HuH-7.5 (cell line): ENCODE measurements around the gene PLEKHA5.
A peak's percentile ranks its signal among the peaks of the same experiment; 100 is the strongest.

Experiments used
- DNase-seq: peaks from one replicate; pipeline ENCODE4 v3.0.0; 2011; ENCODE audit warnings: low spot score

PLEKHA5 gene

DNA sequence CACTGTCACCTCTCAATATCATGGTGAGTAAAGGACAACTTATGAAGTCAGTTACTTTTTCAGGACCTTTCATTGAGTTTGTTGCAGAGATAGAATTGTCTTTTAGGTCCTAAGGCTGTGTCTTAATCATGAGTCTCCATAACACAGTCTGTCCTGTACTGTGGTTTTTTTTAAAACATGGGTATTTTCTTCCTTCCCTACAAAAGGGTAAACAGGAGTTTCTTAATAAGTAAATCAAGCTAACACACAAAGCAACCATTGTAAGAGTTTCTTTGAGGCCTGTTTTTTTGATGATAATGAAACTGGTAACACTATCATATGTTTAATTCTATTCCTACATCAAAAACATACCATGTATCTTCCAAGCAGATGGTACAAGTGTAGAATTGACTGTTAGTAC, 101.4 kb downstream of the PLEKHA5 start:
- DNase-seq: no peak

DNA sequence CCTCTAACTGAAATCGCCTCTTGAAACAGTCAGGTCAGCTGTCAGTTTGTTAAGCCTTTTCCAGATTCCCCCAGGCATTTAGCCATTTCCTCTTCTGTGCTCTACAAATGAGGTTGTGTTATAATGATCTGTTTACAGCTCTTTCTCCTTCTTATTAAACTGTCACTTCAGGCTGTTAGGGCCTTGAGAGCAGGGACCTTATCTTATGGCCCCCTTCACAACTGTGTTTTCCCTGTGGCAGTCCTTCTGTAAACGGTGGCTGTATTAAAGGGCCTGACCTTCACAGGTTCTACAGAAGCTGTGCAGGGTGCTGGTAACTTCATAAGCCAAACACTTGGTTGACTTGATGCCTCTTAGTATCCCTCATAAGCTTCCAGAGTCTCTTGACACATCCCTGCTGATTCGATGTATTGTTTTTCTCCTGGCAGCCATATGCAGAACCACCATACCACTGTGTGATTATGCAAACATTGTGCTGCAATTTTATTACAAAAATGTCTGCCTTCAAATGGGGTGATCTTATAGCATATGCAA, 104.7 kb downstream of the PLEKHA5 start:
- no peak for DNase-seq

DNA sequence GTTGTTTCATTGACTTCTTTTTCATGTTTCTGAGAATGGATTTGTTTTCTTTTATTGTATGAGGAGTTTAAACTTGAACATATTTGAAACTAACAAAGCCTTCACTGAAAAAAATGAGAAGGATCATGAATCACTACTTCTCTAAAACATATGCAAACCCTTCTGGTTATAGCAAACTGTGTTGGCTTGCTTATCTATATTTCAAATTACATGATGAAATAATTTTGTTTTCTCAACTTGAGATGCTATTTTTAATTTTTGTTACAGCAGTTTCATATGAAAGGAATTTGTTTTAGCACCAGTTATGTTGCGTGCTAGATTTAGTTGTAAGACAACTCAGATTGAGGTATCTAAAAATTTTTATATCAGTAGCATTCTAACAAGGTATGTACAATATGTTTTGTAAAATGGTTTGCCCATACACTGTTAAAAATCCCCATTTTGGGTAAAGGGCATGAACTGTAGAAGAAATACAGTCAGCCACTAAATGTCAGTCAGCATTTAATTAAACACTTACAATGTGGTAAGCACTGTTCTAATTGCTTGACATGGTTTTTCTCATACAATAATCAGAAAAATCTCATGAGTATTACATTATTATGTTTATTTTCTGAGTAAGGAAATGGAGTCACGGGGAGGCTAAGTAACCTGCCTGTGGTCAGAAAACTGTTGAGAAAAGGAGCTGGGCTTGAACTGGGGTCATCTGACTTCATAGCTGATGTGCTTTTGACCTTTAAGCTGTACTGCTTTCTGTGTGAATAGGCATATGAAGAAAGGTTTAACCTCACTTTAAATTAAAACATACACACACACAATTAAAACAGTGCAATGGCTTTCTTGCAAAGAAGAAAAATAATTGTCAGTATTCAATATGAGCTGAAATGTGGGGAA, 105.7 kb downstream of the PLEKHA5 start:
- DNase-seq: no peak

DNA sequence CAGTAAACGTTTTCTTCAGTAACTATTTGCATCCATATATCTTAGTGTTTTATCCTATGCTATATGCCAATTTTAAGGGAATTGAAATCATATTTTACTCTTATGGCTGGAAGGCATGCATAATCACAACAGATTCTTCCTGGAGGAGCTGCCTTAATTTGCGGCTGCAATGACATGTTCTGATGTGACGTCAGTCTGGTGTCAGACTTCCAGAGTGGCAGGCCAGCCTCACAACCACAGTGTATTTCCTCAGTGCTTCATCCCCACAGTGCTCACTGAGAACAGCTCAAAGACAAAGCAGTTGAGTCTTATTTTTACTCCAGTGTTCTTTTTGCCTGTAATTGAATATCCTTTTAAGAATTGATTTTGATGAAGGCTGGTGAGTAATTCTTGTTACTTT, 107.1 kb downstream of the PLEKHA5 start:
- DNase-seq: no peak

- DNase-seq: no peak
Observed at GRCh38 chr12:19238540-19238939, 109.0 kb downstream of the PLEKHA5 start.

GRCh38 chr12:19239102-19239501, 109.6 kb downstream of the PLEKHA5 start:
- no peak for DNase-seq

GRCh38 chr12:19239616-19240234, 110.2 kb downstream of the PLEKHA5 start:
- no peak for DNase-seq

GRCh38 chr12:19242581-19242980, 113.0 kb downstream of the PLEKHA5 start:
- DNase-seq: no peak

- DNase-seq: no peak
Observed at GRCh38 chr12:19243551-19243950, 114.0 kb downstream of the PLEKHA5 start.

GRCh38 chr12:19244312-19244711, 114.8 kb downstream of the PLEKHA5 start:
- no peak for DNase-seq

- DNase-seq: no peak
Observed at GRCh38 chr12:19245106-19245505, 115.6 kb downstream of the PLEKHA5 start.

DNA sequence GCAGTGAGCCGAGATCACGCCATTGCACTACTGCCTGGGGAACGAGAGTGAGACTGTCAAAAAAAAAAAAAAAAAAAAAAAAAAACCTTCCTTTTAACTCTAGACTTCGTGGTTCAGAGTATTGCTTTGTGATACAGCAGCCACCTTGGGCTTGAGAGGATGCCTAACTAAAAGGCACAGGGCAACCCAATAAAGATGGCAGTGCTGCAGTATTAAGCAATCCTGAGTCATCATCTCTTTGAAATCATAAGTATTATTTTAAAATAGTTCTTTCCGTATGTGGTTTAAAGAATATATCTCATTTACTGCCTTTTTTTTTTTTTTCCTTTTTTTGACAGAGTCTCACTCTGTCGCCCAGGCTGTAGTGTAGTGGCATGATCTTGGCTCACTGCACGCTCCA, 116.1 kb downstream of the PLEKHA5 start:
- no peak for DNase-seq

DNA sequence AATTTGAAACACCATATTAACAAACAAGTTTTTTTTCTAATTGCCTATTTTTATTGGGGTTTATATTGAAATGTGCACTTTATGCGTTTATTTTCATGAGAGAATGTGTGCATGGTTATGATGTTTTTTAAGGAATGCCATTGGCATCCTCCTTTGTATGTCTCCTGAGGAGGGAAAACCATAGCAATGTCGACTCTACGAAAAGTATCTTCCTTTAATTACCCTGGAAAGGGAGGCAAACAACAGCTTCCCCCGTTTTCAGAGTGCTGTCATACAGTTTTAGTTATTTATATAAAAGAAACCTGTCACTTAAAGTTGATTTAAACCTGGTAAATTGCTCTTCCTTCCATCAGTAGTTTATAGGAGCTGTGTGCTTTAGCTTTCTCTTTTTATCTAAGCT, 117.4 kb downstream of the PLEKHA5 start:
- no peak for DNase-seq

DNA sequence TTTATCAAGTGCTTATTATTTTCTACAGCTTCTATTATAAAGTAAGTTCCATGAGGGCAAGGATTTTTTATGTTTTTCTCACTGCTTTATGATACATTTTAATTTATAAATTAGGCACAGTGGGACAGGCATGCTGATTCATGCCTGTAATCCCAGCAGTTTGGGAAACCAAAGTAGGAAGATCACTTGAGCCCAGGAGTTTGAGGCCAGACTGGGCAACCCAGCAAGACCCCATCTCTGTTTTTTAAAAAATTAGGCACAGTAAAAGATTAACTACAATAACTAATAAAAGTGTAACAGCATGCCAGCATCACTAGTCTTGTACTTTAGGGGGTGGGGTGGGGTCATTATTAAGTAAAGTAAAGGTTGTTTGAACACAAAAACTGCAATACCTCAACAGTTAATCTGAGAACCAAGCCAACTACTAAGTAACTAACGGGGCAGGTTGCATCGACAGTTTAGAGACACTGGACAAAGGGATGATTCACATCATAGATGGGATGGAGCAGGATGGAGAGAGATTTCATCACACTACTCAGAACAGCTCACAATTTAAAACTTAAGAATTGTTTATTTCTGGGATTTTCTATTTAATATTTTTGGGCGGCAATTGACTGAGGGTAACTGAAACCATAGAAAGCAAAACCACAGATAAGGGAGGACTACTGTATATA, 119.5 kb downstream of the PLEKHA5 start:
- DNase-seq: no peak

- no peak for DNase-seq
Observed at GRCh38 chr12:19251481-19252132, 122.1 kb downstream of the PLEKHA5 start.

DNA sequence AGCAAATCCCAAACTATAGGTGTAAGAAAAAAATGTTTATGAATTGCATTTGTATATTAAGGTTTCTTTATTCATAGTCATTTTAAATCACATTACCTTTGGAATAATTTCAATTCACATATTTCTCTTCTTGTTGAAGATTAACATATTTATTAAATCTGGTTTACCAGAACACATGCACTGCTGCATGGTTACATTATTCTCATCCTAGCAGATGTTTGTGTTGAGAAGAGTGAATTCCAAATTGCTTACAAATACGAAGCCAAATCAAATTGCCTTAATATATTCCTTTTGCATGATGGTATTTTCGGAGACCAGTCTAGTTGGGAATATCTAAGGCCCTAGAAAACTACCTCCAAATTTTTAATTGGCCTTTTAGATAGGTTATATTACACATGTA, 130.6 kb downstream of the PLEKHA5 start:
- DNase-seq: no peak

DNA sequence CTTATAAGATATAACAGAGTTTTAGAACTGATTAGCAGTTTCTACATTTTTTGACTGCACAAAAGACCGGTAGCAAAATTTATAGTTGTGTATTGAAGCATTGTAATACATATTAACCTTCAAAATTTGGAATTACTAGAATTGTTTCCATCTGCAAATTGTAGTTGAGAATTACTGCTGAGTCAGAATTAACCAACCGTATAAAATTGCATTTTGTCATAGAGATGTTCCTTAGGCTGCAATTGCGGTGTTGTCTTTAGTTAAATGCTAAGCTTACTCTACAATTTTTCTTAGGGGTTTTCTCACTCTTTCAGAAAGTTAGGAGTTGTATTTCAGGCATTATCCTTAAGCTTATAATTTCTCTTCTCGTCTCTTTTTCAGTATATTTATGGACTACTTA, 132.2 kb downstream of the PLEKHA5 start:
- DNase-seq: no peak

DNA sequence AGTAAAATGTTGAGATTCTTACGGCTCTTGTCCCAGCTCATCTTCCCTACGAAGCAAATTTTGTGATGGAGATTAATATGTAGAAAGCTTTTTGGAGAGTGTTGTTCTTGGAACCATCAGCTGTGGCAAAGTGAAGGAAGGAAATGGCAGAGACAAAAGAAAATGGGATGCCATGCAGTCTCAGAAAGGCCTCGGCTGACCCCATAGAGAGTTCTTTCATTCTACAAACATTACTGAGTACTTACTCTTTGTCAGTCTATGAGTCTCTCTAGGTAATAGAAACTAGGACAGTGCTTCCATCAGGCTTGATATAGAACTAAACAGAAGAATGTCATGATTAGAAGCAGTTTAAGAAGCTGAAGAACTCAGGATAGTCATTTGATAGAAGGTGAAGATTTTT, 134.1 kb downstream of the PLEKHA5 start:
- DNase-seq: no peak

DNA sequence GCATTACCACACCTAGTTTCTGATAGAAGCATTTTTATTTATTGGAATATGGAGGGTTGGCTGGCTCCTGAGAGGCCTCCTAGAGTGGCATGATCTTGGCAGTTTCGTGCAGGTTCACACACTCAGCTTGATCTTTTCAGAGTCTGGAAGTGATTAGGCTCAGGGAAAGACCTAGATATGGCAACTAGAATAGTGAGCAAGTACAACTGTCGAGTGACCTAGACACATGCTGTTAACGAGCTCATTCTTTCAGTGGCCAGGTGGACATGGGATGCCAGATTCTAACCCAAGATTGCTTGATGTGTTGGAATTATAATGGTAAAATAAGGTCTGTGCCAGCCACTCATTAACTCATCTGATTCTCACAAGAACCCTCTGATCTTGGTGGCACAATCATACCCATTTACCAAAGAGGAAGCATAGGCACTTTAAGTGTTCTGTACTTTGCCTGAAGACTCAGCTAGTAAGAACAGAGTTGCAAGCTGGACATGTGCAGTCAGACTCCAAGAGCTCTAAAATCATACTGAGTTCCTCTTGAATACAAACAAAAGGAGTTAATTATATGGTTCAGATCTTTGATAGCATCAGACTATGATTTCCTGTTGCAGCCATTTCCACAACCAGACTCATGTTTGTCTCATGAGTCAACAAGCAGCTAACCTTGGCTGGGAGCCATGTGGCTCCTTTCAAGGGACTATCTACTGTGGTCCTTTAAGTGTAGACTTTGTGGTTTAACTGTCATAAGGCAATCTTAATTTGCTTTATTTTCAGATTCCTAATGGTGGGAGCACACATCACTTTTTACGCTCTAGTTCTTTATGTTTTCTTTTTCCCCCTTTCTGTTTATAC, 144.2 kb downstream of the PLEKHA5 start:
- DNase-seq: peak; percentile 7

- DNase-seq: no peak
Observed at GRCh38 chr12:19276767-19277166, 147.2 kb downstream of the PLEKHA5 start.

GRCh38 chr12:19277711-19278110, 148.2 kb downstream of the PLEKHA5 start:
- no peak for DNase-seq
